ENCODE data around the gene VAV2. TPM values are rescaled to one million over a fixed set of nuclear protein-coding genes. Genes with fewer than 3 reads are reported as not detected.

The VAV2 gene
- total and polyA plus RNA-seq, 7 donors: 3.8 to 23.3 (median 7.2) TPM

DNA sequence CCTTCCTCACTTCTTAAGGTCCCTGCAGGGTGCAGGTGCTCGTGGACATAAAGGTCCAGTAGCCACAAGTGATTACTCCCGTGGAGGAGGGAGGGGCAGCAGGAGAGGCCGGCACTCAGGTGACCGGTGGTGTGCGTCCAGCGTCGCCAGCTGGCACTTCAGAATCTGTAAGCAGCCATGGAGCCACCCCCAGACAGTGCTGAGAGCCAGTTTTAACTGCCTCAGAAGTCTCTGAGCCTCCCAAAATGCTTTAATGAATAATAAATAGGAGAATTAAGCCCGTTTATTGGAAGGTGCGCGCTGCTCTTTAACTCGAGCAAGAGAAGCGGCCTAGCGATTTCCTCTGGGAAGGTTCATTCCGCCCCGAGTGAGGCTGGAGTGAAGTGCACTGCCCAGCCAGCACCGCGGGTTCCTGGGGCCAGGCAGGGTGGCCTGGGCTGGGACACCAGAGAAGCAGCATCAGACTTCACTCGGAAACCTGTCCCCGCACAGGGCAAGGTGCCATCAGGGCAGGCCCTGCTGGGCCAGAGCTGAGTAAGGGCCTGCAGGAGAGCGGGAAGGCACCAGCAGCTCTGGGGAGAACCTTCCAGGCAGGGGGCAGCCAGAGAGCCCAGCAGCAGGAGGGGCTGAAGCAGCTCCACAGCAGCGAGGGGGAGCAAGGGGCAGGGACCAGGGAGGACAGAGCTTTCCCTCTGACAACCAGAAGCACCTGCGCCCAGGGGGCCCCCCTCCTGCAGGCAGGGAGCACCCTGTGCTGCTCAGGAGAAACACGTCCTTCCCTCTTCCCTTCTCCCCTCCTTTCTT, 61.2 kb downstream of the VAV2 start:
- no peak for DNase-seq
- TF ChIP-seq EP300 (IDR thresholded peaks at IDR 0.05): no peak
- TF ChIP-seq POLR2AphosphoS5 (IDR thresholded peaks at IDR 0.05): no peak
- TF ChIP-seq POLR2A (IDR thresholded peaks at IDR 0.05): no peak
- TF ChIP-seq, protein P1, sequence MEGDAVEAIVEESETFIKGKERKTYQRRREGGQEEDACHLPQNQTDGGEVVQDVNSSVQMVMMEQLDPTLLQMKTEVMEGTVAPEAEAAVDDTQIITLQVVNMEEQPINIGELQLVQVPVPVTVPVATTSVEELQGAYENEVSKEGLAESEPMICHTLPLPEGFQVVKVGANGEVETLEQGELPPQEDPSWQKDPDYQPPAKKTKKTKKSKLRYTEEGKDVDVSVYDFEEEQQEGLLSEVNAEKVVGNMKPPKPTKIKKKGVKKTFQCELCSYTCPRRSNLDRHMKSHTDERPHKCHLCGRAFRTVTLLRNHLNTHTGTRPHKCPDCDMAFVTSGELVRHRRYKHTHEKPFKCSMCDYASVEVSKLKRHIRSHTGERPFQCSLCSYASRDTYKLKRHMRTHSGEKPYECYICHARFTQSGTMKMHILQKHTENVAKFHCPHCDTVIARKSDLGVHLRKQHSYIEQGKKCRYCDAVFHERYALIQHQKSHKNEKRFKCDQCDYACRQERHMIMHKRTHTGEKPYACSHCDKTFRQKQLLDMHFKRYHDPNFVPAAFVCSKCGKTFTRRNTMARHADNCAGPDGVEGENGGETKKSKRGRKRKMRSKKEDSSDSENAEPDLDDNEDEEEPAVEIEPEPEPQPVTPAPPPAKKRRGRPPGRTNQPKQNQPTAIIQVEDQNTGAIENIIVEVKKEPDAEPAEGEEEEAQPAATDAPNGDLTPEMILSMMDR (IDR thresholded peaks at IDR 0.05): no peak
- no peak overlapping the region for H3K27ac ChIP-seq
- intact Hi-C loops (cut with DNase I): no loop called here
- peaks cover 0 to 2% (median 0%) of the 10 kb centered on the region in 3 donors for H3K27me3 ChIP-seq
- no peaks in the 10 kb centered on the region for H3K36me3 ChIP-seq
- H3K9me3 ChIP-seq: no peaks in the 10 kb centered on the region
- no peak overlapping the region for H3K4me3 ChIP-seq
- WGBS, 2 donors: 84 to 85% methylated on average over 23 of the region's 23 CpGs
- peaks cover 0 to 7% (median 5%) of the 10 kb centered on the region in 4 donors for H3K4me1 ChIP-seq

DNA sequence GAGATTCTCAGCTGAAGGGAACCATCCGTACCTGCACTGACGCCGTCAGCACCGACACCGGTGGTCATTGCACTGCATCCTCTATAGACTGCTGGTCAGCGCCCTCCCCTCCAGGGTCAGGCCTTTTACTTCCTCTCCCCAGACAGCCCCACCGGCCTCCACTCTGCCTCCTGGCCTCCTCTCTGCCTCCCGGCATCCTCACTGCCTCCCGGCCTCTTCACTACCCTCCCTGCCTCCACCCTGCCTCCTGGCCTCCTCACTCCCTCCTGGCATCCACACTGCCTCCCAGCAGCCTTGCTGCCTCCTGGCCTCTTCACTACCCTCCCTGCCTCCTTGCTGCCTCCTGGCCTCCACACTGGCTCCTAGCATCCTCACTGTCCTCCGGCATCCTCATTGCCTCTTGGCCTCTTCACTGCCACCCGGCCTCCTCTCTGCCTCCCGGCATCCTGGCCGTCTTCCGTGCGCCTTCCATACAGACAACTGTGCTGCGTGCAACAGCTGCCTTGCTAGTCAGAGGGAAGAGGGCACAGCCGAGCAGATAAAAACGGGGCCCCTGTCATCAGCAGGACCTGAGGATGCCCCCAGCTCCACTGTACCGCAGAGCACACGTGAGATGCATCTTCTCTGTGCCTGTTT, 62.0 kb downstream of the VAV2 start:
- Histone ChIP-seq H3K36me3 (no peaks in the 10 kb centered on the region), H3K4me1 (peaks cover 0 to under 1% (median 0%) of the 10 kb centered on the region in 4 donors), H3K4me3 (no peak overlapping the region), H3K9me3 (no peaks in the 10 kb centered on the region), H3K27ac (no peak overlapping the region), H3K27me3 (peaks cover 0 to 2% (median 0%) of the 10 kb centered on the region in 3 donors)
- no peak for TF ChIP-seq POLR2AphosphoS5 (IDR thresholded peaks at IDR 0.05)
- TF ChIP-seq, protein P1 (IDR thresholded peaks at IDR 0.05): no peak
- TF ChIP-seq POLR2A (IDR thresholded peaks at IDR 0.05): no peak
- no peak for TF ChIP-seq EP300 (IDR thresholded peaks at IDR 0.05)
- 76 to 79% methylated on average over 20 of the region's 20 CpGs for WGBS, 2 donors
- intact Hi-C loops (cut with DNase I): no loop called here
- no peak for DNase-seq

DNA sequence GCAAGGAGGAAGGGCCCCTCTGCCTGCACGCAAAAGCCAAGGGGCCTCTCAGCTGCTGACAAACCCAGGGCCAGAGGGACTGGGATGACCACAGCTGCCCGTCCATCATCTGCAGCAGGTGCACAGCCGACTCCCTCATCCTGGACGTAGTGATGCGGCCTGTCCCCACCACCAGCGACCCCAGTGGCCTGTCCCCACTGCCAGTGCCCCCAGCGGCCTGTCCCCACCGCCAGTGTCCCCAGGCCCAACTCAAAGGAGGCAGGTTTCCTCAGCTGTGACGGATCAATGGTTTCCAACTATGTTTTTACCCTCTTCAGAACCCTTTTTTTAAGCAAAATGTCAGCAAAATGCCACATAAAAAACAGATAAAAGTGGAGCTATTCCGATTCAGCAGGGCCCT, 62.5 kb downstream of the VAV2 start:
- 84 to 90% methylated on average over 10 of the region's 10 CpGs for WGBS, 2 donors
- H3K9me3 ChIP-seq: no peaks in the 10 kb centered on the region
- DNase-seq: no peak
- H3K4me3 ChIP-seq: no peak overlapping the region
- no peak for TF ChIP-seq POLR2A (IDR thresholded peaks at IDR 0.05)
- TF ChIP-seq POLR2AphosphoS5 (IDR thresholded peaks at IDR 0.05): no peak
- TF ChIP-seq, protein P1 (IDR thresholded peaks at IDR 0.05): no peak
- no peak for TF ChIP-seq EP300 (IDR thresholded peaks at IDR 0.05)
- intact Hi-C loops (cut with DNase I): no loop called here
- H3K36me3 ChIP-seq: no peaks in the 10 kb centered on the region
- H3K27ac ChIP-seq: no peak overlapping the region
- no peaks in the 10 kb centered on the region for H3K4me1 ChIP-seq
- peaks cover 0 to 2% (median 0%) of the 10 kb centered on the region in 3 donors for H3K27me3 ChIP-seq

DNA sequence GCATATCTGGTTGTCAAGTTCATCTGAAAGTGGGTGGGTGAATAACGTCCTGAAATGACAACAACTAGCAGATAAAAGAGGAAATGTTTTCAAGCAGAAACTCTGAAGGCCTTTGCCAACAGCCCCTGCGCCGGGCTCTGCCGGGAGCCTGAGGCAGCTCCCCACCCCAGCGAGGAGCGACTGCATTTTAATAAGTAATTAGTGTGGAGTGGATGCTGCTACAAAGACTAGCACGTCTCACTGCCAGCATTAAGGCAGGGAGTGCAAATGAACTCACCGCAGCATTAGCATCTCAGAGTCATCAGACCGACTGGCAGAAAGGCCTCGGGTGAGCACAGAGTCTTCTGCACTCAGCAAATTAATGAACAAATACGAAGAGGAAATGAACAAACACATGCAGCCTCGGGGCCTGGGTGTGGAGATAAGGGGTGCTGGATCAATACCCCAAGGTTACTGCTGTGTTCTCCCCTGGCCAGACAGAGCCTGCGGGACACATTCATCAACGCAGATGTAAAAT, 63.8 kb downstream of the VAV2 start:
- 86 to 90% methylated on average over 14 of the region's 14 CpGs for WGBS, 2 donors
- no peak overlapping the region for H3K4me3 ChIP-seq
- DNase-seq: no peak
- H3K36me3 ChIP-seq: no peaks in the 10 kb centered on the region
- H3K9me3 ChIP-seq: no peaks in the 10 kb centered on the region
- intact Hi-C loops (cut with DNase I): no loop called here
- TF ChIP-seq, protein P1 (IDR thresholded peaks at IDR 0.05): no peak
- no peak for TF ChIP-seq POLR2A (IDR thresholded peaks at IDR 0.05)
- no peak for TF ChIP-seq POLR2AphosphoS5 (IDR thresholded peaks at IDR 0.05)
- no peak for TF ChIP-seq EP300 (IDR thresholded peaks at IDR 0.05)
- peaks cover 0 to 2% (median 0%) of the 10 kb centered on the region in 3 donors for H3K27me3 ChIP-seq
- H3K4me1 ChIP-seq: no peaks in the 10 kb centered on the region
- no peak overlapping the region for H3K27ac ChIP-seq

All from sigmoid colon (tissue), 7 donors.